Measurements from ENCODE around the gene HEMK1. TPM values are rescaled to one million over a fixed set of nuclear protein-coding genes. Genes with fewer than 3 reads are reported as not detected.
A peak's percentile ranks its signal among the peaks of the same experiment; 100 is the strongest.

The HEMK1 gene
- total RNA-seq, 3 donors from 2014 or later = 19.7 to 29.9 (median 22.6) TPM

- no peak for ATAC-seq
- no peaks in the 10 kb centered on the region for H3K9me3 ChIP-seq
- H3K4me1 ChIP-seq (ENCODE audit: low read depth) = peaks cover 18% of the 10 kb centered on the region
- no peaks in the 10 kb centered on the region for H3K36me3 ChIP-seq (ENCODE audit: low read depth)
- intact Hi-C loops (cut with DNase I, micrococcal nuclease) = loop anchor here in 1 of 2 donors (1.0 kb wide), 1 partner anchor 39 kb away; no protein-coding TSS in a partner anchor
- TF ChIP-seq, protein P1, sequence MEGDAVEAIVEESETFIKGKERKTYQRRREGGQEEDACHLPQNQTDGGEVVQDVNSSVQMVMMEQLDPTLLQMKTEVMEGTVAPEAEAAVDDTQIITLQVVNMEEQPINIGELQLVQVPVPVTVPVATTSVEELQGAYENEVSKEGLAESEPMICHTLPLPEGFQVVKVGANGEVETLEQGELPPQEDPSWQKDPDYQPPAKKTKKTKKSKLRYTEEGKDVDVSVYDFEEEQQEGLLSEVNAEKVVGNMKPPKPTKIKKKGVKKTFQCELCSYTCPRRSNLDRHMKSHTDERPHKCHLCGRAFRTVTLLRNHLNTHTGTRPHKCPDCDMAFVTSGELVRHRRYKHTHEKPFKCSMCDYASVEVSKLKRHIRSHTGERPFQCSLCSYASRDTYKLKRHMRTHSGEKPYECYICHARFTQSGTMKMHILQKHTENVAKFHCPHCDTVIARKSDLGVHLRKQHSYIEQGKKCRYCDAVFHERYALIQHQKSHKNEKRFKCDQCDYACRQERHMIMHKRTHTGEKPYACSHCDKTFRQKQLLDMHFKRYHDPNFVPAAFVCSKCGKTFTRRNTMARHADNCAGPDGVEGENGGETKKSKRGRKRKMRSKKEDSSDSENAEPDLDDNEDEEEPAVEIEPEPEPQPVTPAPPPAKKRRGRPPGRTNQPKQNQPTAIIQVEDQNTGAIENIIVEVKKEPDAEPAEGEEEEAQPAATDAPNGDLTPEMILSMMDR (IDR thresholded peaks at IDR 0.05) = no peak
- peak in 1 of 3 donors; percentile 36 for DNase-seq
- H3K4me3 ChIP-seq = no peak overlapping the region
Observed at GRCh38 chr3:50573566-50574443, 4.5 kb downstream of the HEMK1 start.

GRCh38 chr3:50574444-50574831 is 5.1 kb downstream of the HEMK1 start:
- DNase-seq = no peak
- intact Hi-C loops (cut with DNase I, micrococcal nuclease) = no loop called here
- TF ChIP-seq, protein P1 (IDR thresholded peaks at IDR 0.05) = no peak
- Histone ChIP-seq H3K36me3 (ENCODE audit: low read depth) (no peaks in the 10 kb centered on the region), H3K4me1 (ENCODE audit: low read depth) (peaks cover 18% of the 10 kb centered on the region), H3K9me3 (no peaks in the 10 kb centered on the region), H3K4me3 (no peak overlapping the region)
- ATAC-seq = no peak

- Histone ChIP-seq H3K4me3 (no peak overlapping the region), H3K36me3 (ENCODE audit: low read depth) (no peaks in the 10 kb centered on the region), H3K9me3 (no peaks in the 10 kb centered on the region), H3K4me1 (ENCODE audit: low read depth) (peaks cover 11% of the 10 kb centered on the region)
- intact Hi-C loops (cut with DNase I, micrococcal nuclease) = no loop called here
- TF ChIP-seq, protein P1 (IDR thresholded peaks at IDR 0.05) = no peak
- ATAC-seq (no peak), DNase-seq (no peak)
Observed at GRCh38 chr3:50575372-50575771, 6.0 kb downstream of the HEMK1 start.

DNA sequence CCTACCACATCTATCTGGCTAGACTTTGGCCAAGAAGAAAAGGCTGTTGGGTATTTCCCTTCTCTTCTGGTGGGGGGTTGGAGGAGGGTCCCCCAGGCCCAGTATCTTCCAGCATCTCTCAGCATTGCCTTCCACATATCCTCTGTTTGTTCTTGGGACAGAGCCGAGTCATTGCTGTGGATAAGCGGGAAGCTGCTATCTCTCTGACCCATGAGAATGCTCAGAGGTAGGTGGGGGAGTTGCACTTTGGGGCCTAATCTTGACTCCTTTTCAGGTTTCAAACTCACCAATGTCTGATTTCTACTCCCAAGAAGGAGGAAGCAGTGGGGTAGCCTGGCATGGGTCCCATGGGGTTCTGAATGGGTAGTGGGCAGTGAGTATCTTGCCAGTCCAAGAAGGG is 8.0 kb downstream of the HEMK1 start:
- TF ChIP-seq, protein P1 (IDR thresholded peaks at IDR 0.05) = no peak
- no peaks in the 10 kb centered on the region for H3K36me3 ChIP-seq (ENCODE audit: low read depth)

DNA sequence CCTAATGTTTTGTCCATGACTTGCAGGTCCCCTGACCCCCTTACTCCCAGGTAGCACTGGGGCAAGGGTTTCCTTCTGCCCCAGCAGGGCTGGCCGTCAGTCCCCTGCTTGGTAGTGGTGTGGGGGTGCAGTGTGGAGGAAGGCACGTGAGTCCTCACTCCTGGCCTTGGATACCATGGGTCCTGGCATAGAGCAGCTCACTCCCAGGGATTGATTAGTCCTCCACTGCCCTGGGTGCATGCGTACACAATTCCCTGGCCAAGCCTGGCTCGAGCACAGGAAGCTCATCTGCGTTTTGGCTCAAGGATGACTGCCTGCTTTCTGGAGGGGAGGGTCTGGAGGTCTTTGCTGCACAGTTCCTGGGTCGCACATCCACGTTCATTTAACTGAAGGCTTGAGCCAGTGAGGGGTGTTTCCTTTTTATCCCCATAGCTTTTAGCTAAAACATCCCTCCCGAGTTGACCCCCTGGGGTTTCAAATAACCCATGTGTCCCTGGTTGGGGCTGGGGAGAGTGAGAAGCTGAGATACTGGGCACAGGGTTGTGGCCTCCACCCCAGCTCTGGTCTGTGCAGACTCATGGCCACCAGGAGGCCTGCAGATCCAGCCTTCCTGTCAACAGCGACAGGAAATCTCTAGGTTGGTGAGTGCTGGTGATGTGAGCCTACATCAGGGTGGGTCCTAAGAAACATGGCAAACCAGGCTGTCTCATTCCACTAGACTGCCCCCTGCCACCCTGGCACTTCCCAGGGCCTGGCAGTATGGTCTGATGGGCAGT is 11.5 kb downstream of the HEMK1 start:
- no peaks in the 10 kb centered on the region for H3K36me3 ChIP-seq (ENCODE audit: low read depth)
- no peak for ATAC-seq
- TF ChIP-seq, protein P1 (IDR thresholded peaks at IDR 0.05) = no peak

More for the DNA sequence above, 8.0 kb downstream of the HEMK1 start:
- intact Hi-C loops (cut with DNase I, micrococcal nuclease) = no loop called here
- H3K9me3 ChIP-seq = no peaks in the 10 kb centered on the region
- ATAC-seq (no peak), DNase-seq (no peak)
- no peak overlapping the region for H3K4me3 ChIP-seq
- peaks cover 6% of the 10 kb centered on the region for H3K4me1 ChIP-seq (ENCODE audit: low read depth)

More for the DNA sequence above, 11.5 kb downstream of the HEMK1 start:
- no peak overlapping the region for H3K4me3 ChIP-seq
- intact Hi-C loops (cut with DNase I, micrococcal nuclease) = no loop called here
- DNase-seq = no peak
- no peaks in the 10 kb centered on the region for H3K9me3 ChIP-seq
- H3K4me1 ChIP-seq (ENCODE audit: low read depth) = no peaks in the 10 kb centered on the region

Data from mucosa of descending colon (tissue), 3 donors.